PFSK-1 (cell line): ENCODE measurements around the gene CNNM4.

Experiments used
- FOXP2 ChIP-seq: optimal IDR thresholded peaks from 2 replicates; pipeline ENCODE3; 2011; ENCODE audit warnings: borderline replicate concordance, control low read depth, inconsistent platforms; ENCODE audit not compliant: insufficient read depth; ENCODE audit errors: extremely low read length, extremely low read depth
- POLR2AphosphoS5 ChIP-seq: IDR thresholded peaks from 2 replicates; pipeline ENCODE4 v1.6.1; 2012; ENCODE audit warnings: low read depth, mild to moderate bottlenecking, control low read depth, low read length, moderate library complexity
- REST ChIP-seq, 2 experiments: IDR thresholded peaks; 2 replicates each; pipeline versions ENCODE4 v1.6.1 to v1.8.0; 2011 to 2012; ENCODE audit warnings: low read depth in 2 of 2, low read length in 2 of 2, control low read depth in 1 of 2, inconsistent platforms in 1 of 2, mild to moderate bottlenecking in 1 of 2, moderate library complexity in 1 of 2; ENCODE audit not compliant: insufficient read depth in 1 of 2
- SIN3A ChIP-seq: IDR thresholded peaks from 2 replicates; pipeline ENCODE4 v1.6.1; 2012; ENCODE audit warnings: mild to moderate bottlenecking, low read length, moderate library complexity, borderline replicate concordance; ENCODE audit not compliant: insufficient read depth
- TAF1 ChIP-seq: IDR thresholded peaks from 2 replicates; pipeline ENCODE4 v1.6.1; 2012; ENCODE audit warnings: low read length, control low read depth, borderline replicate concordance; ENCODE audit not compliant: insufficient read depth

CNNM4 gene

GRCh38 chr2:96759548-96759947 lies 1.2 kb upstream of the CNNM4 start:
- TF ChIP-seq SIN3A (no peak), POLR2AphosphoS5 (no peak), TAF1 (no peak), REST (IDR thresholded peaks at IDR 0.05; ENCODE audit: insufficient read depth in 1 of 2, low read depth in 2 of 2, low read length in 2 of 2) (no peak), FOXP2 (no peak)

GRCh38 chr2:96760986-96761832 lies 507 bp downstream of the CNNM4 start:
- TF ChIP-seq REST (IDR thresholded peaks at IDR 0.05; ENCODE audit: insufficient read depth in 1 of 2, low read depth in 2 of 2, low read length in 2 of 2) (no peak), POLR2AphosphoS5 (no peak), TAF1 (no peak), SIN3A (no peak), FOXP2 (no peak)

GRCh38 chr2:96762529-96763311 lies 2.0 kb downstream of the CNNM4 start:
- TF ChIP-seq POLR2AphosphoS5 (no peak), FOXP2 (no peak), SIN3A (no peak)

- TF ChIP-seq TAF1 (no peak), FOXP2 (no peak), SIN3A (no peak), REST (IDR thresholded peaks at IDR 0.05; ENCODE audit: insufficient read depth in 1 of 2, low read depth in 2 of 2, low read length in 2 of 2) (no peak), POLR2AphosphoS5 (no peak)
Observed at GRCh38 chr2:96763511-96764252, 3.0 kb downstream of the CNNM4 start.

GRCh38 chr2:96764253-96764637 lies 3.5 kb downstream of the CNNM4 start:
- TF ChIP-seq REST (IDR thresholded peaks at IDR 0.05; ENCODE audit: insufficient read depth in 1 of 2, low read depth in 2 of 2, low read length in 2 of 2) (no peak), SIN3A (no peak), FOXP2 (no peak), POLR2AphosphoS5 (no peak), TAF1 (no peak)
